HG02884 (cell line): ENCODE data around the gene IFNA5.
A peak's percentile ranks its signal among the peaks of the same experiment; 100 is the strongest.

Experiments used
- ATAC-seq: cut with Tn5 transposase; IDR thresholded peaks from one replicate; pipeline ENCODE4 v1.9.1; 2021; ENCODE audit warnings: mild to moderate bottlenecking, moderate library complexity; ENCODE audit not compliant: unreplicated experiment

Gene IFNA5

GRCh38 chr9:21294904-21295538 is 10.1 kb downstream of the IFNA5 start:
- ATAC-seq, result peak; percentile 79

- ATAC-seq, result peak; percentile 55
These were observed 10.7 kb downstream of the IFNA5 start for GRCh38 chr9:21294364-21294774.

DNA sequence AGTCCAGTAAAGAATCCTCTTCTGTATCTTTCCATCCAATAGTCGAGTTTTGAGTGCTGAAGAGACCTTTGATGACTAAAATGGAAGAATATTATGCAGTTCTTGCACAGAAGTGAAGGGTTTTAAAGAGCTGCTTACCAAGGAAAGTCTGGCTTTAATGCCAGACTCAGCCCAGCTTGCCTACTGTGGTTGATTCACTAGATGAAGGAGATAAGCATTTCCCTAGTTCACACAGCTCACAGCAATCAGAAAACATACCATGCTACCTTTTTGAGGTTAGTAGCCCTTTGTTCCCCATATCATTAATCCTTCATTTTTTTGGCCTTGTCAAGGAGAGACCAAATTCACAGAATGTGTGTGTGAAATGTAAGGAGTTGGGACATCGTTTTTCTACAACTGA is 15.3 kb downstream of the IFNA5 start:
- no peak for ATAC-seq

DNA sequence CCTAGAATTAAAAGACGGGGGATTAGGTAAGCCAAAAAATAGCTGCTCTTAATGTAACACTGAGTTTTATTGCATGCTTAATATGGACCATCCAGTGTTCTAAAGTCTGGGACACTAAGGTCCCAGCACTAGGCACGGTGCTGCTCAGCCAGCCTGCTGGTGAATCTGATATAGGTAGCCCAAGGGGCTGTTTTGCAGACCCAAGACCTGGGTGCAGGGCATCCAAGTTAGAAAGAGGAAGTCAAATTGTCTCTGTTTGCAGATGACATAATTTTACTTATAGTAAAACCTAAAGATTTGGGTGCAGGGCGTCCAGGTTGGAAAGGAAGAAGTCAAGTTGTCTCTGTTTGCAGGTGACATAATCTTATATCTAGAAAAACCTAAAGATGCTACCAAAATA is 17.8 kb downstream of the IFNA5 start:
- ATAC-seq, result no peak

DNA sequence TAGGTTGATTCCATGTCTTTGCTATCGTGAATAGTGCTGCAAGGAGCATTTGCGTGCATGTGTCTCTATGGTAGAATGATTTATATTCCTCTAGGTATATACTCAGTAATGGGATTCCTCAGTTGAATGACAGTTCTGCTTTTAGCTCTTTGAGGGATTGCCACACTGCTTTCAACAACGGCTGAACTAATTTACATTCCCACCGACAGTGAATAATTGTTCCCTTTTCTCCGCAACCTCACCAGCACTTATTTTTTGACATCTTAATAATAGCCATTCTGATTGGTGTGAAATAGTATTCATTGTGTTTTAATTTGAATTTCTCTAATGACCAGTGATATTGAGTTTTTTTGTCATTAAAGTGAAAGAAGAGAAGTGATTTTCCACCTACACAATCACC is 18.5 kb downstream of the IFNA5 start:
- no peak for ATAC-seq

DNA sequence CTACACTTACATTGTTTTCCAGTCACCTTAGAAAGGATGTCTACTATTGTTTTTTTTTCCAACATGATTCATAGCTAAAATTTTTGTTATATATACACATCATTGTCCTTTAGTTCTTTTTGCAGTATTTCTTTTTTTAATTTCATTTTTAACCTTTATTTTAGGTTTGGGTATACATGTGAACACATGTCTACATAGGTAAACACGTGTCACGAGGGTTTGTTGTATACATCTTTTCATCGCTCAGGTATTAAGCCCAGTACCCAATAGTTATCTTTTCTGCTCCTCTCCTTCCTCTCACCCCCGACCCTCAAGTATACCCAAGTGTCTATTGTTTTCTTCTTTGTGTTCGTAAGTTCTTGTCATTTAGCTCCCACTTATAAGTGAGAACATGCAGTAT is 19.0 kb downstream of the IFNA5 start:
- ATAC-seq, result no peak

DNA sequence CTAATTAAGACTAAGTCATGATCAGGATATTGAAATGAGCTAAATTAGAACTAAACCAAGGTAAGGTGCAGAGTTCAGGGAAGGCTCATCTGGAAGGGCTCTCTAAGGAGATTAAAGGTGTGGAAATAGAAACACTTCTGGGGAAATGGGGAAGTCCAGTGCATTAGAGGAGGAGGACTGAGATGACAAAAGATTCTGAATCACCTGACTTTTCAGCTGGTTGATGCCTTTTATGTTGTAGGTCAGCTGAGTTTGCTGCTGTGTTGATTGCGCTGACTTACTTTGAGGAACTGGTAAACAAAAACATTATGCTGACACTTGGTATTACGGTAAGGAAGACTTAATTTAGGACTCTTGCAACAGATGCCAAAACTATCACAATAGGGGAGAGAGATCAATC is 23.8 kb downstream of the IFNA5 start:
- ATAC-seq, result no peak

DNA sequence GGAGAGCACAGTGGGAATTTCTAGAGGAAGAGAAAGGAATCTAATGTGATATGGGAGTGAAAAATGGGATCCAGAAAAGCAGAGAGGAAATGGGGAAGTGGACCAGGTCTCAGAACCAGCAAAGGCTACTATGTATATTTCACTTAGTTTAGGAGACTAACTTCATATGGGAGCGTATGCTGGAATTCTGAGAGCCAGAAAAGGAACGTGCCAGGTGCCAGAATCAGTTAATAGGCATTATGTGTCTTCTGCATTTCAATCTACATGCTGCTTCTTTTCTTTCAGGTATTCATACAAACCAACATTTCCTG is 36.8 kb downstream of the IFNA5 start:
- no peak for ATAC-seq

GRCh38 chr9:21267485-21268346 is 37.4 kb downstream of the IFNA5 start:
- ATAC-seq, result peak; percentile 65

DNA sequence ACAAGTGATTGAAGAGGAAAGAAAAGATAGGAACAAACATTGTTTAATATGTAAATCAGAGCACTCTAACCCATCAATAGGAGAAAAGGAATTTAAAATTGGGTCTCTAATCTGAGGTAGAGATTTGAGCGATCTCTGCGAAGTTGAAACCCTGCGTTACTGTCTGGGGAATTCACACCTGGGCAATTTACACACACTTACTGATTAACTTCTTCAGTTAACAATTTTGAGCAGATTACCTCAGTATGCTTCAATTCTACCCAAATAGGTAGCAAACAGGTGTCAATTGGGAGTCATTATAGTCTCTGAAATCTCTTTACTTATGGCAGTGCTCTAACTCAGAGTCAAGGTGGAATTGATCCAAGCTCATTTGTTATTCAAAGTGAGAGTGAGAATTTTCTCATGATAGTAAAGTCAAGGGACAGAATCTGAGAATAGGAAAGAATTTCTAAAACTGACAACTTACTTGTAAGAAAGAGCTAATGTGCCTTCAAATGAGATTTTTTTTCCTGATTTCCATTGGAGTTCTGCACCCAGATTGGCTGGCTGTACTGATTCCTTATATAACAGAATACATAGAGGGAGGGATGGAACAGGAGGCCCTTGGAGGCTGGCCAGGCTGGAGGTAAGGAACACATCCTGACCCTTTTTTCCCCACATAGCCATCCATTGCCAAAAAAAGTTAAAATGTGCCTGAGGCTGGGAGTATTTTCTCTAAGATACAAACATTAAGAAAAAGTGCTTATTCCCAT is 38.2 kb downstream of the IFNA5 start:
- ATAC-seq, result no peak

GRCh38 chr9:21265421-21266189 is 39.5 kb downstream of the IFNA5 start:
- no peak for ATAC-seq

- no peak for ATAC-seq
These were observed 49.4 kb downstream of the IFNA5 start for GRCh38 chr9:21255538-21256212.
